Keratinocyte (primary cell): ENCODE results near the gene CCR5. TPM values are rescaled to one million over a fixed set of nuclear protein-coding genes. Genes with fewer than 3 reads are reported as not detected.
"Not testable (repeated sequence)": the region's sequence is repeated elsewhere in the genome, so short reads cannot be mapped to it uniquely, and the experiment has no call there.

Experiments used
- DNase-seq: peaks from one replicate; pipeline ENCODE4 v3.0.0-alpha.2; 2011; ENCODE audit warnings: low read depth, missing footprints, low spot score
- FAIRE-seq: peaks from 2 replicates; lab custom pipeline; 2011; peaks lifted over from hg19 to GRCh38; lab: Jason Lieb, UNC
- H2AFZ ChIP-seq: 2 replicates; pipeline ENCODE4 v1.6.0; 2012; ENCODE audit warnings: low read length, control low read depth, inconsistent platforms; ENCODE audit not compliant: control insufficient read depth
- H3K27ac ChIP-seq: 2 replicates; pipeline ENCODE4 v1.5.1; 2011; ENCODE audit warnings: low read length; ENCODE audit not compliant: control insufficient read depth, insufficient read depth
- H3K27me3 ChIP-seq: 3 replicates; pipeline ENCODE4 v1.6.0; 2011; ENCODE audit warnings: low read length; ENCODE audit not compliant: control insufficient read depth, insufficient read depth; ENCODE audit errors: extremely low read depth
- H3K36me3 ChIP-seq, 2 experiments: 2 replicates in 1 of 2; 3 replicates in 1 of 2; pipeline ENCODE4 v1.5.1; 2011; ENCODE audit warnings: low read length in 2 of 2, mild to moderate bottlenecking in 1 of 2; ENCODE audit not compliant: control insufficient read depth in 2 of 2, insufficient read depth in 2 of 2; ENCODE audit errors: extremely low read depth in 1 of 2
- H3K4me1 ChIP-seq: 3 replicates; pipeline ENCODE4 v1.5.1; 2011; ENCODE audit warnings: low read length; ENCODE audit not compliant: control insufficient read depth, insufficient read depth; ENCODE audit errors: extremely low read depth
- H3K4me2 ChIP-seq: 3 replicates; pipeline ENCODE4 v1.6.0; 2011; ENCODE audit warnings: low read depth, low read length; ENCODE audit not compliant: control insufficient read depth, insufficient read depth; ENCODE audit errors: extremely low read depth
- H3K4me3 ChIP-seq, 3 experiments: fragments of 200-600 bp in 1 of 3; sonication (generic) in 1 of 3; 2 replicates in 2 of 3; 3 replicates in 1 of 3; pipeline ENCODE4 v1.5.1; 2011 to 2016; ENCODE audit warnings: low read length in 3 of 3, mild to moderate bottlenecking in 3 of 3, control low read depth in 2 of 3, inconsistent platforms in 1 of 3, low read depth in 1 of 3, mixed read lengths in 1 of 3, mixed run types in 1 of 3, moderate library complexity in 1 of 3; ENCODE audit not compliant: control insufficient read depth in 2 of 3, insufficient read depth in 2 of 3; ENCODE audit errors: extremely low read depth in 1 of 3
- H3K79me2 ChIP-seq: 2 replicates; pipeline ENCODE4 v1.6.0; 2012; ENCODE audit warnings: low read length; ENCODE audit not compliant: control insufficient read depth, insufficient read depth
- H3K9ac ChIP-seq: 3 replicates; pipeline ENCODE4 v1.6.0; 2011; ENCODE audit warnings: low read length; ENCODE audit not compliant: control insufficient read depth, insufficient read depth; ENCODE audit errors: extremely low read depth
- H3K9me1 ChIP-seq: 3 replicates; pipeline ENCODE4 v1.6.0; 2011; ENCODE audit warnings: low read length; ENCODE audit not compliant: control insufficient read depth, insufficient read depth; ENCODE audit errors: extremely low read depth
- H3K9me3 ChIP-seq: 2 replicates; pipeline ENCODE4 v1.5.1; 2012; ENCODE audit warnings: low read depth, low read length; ENCODE audit not compliant: control insufficient read depth
- H4K20me1 ChIP-seq: 3 replicates; pipeline ENCODE4 v1.6.0; 2011; ENCODE audit warnings: low read length; ENCODE audit not compliant: control insufficient read depth, insufficient read depth; ENCODE audit errors: extremely low read depth
- EZH2 ChIP-seq: IDR thresholded peaks from one replicate; pipeline ENCODE4 v1.6.1; 2012; ENCODE audit warnings: inconsistent platforms, mild to moderate bottlenecking, low read length, moderate library complexity
- dilution Hi-C: fragments of 300-500 bp; cut with MboI; formaldehyde crosslinking; loops from one replicate; pipeline ENCODE4 v1.7.0; 2020; ENCODE audit warnings: low sequenced_read_pairs; ENCODE audit not compliant: extremely low pct_ligation_motif_present
- polyA plus RNA-seq, 5 experiments: library from polyadenylated mRNA; depleted of rRNA in 3 of 5; stranded (reverse) in 3 of 5; stranded (forward) in 1 of 5; unstranded in 1 of 5; fragments of >200 nt; gene quantifications; 1 replicate in 1 of 5; 2 replicates in 3 of 5; 3 replicates in 1 of 5; pipeline versions ENCODE4 v1.2.1 to v1.2.3, GENCODE V29; 2011 to 2012; ENCODE audit warnings: missing spikeins in 2 of 5, low read depth in 1 of 5, low replicate concordance in 1 of 5
- TF ChIP-seq, protein P1 (sequence below), 3 experiments: IDR thresholded peaks in 1 of 3; conservative IDR thresholded peaks in 1 of 3; optimal IDR thresholded peaks in 1 of 3; 2 replicates in 2 of 3; 3 replicates in 1 of 3; pipeline versions ENCODE3 to v1.5.1; 2011; ENCODE audit warnings: low read length in 3 of 3, mild to moderate bottlenecking in 3 of 3, moderate library complexity in 2 of 3, control low read depth in 1 of 3, inconsistent platforms in 1 of 3; ENCODE audit not compliant: insufficient read depth in 2 of 3; ENCODE audit errors: extremely low read depth in 1 of 3

The CCR5 gene
- polyA plus RNA-seq, 1 donor (not counting 4 experiments of a cell fraction or from before 2014, with no cell fraction given), result 0.14 TPM

DNA sequence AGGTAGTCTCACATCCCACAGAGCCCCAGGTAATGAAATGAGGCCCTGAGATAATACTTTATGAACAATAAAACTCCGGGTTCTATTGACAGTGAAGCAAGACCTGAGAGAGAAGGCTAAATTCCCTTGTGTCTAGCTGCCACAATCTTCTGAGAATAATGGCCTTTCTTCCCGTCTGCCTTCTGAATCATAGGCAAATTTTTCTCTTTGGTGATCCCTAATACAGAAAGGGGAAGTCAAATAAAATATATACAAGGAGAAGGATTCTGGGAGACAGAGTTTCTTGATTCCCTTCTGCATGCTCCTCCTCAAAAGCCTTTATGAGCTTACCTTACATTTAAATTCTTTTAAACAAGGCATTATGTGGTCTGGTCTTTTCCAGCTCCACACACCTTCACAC lies 46.7 kb upstream of the CCR5 start:
- no peak for FAIRE-seq
- Histone ChIP-seq H3K9ac (no peak overlapping the region), H3K79me2 (no peaks in the 10 kb centered on the region), H4K20me1 (no peaks in the 10 kb centered on the region), H3K9me3 (peaks cover 4% of the 10 kb centered on the region), H3K4me1 (no peaks in the 10 kb centered on the region), H3K27me3 (peaks cover 6% of the 10 kb centered on the region), H3K9me1 (no peaks in the 10 kb centered on the region), H2AFZ (no peak overlapping the region), H3K36me3 (no peaks in the 10 kb centered on the region), H3K4me3 (no peak overlapping the region), H3K4me2 (no peak overlapping the region), H3K27ac (no peak overlapping the region)
- DNase-seq, result no peak
- no peak for TF ChIP-seq EZH2
- TF ChIP-seq, protein P1, sequence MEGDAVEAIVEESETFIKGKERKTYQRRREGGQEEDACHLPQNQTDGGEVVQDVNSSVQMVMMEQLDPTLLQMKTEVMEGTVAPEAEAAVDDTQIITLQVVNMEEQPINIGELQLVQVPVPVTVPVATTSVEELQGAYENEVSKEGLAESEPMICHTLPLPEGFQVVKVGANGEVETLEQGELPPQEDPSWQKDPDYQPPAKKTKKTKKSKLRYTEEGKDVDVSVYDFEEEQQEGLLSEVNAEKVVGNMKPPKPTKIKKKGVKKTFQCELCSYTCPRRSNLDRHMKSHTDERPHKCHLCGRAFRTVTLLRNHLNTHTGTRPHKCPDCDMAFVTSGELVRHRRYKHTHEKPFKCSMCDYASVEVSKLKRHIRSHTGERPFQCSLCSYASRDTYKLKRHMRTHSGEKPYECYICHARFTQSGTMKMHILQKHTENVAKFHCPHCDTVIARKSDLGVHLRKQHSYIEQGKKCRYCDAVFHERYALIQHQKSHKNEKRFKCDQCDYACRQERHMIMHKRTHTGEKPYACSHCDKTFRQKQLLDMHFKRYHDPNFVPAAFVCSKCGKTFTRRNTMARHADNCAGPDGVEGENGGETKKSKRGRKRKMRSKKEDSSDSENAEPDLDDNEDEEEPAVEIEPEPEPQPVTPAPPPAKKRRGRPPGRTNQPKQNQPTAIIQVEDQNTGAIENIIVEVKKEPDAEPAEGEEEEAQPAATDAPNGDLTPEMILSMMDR (optimal IDR thresholded peaks at IDR 0.05 in 1 of 3, IDR thresholded peaks at IDR 0.05 in 1 of 3, conservative IDR thresholded peaks at IDR 0.05 in 1 of 3; ENCODE audit: extremely low read depth in 1 of 3, insufficient read depth in 2 of 3, low read length in 3 of 3), result no peak
- dilution Hi-C loops, result no loop called here

GRCh38 chr3:46325645-46326300 lies 45.0 kb upstream of the CCR5 start:
- Histone ChIP-seq H3K27ac (no peak overlapping the region), H3K36me3 (no peaks in the 10 kb centered on the region), H3K79me2 (no peaks in the 10 kb centered on the region), H3K9me3 (peaks cover 4% of the 10 kb centered on the region), H3K9me1 (no peaks in the 10 kb centered on the region), H3K4me2 (no peak overlapping the region), H3K9ac (no peak overlapping the region), H2AFZ (no peak overlapping the region), H3K4me1 (no peaks in the 10 kb centered on the region), H4K20me1 (no peaks in the 10 kb centered on the region), H3K4me3 (no peak overlapping the region), H3K27me3 (peaks cover 6% of the 10 kb centered on the region)
- DNase-seq (no peak), FAIRE-seq (no peak)
- dilution Hi-C loops, result no loop called here
- no peak for TF ChIP-seq EZH2
- TF ChIP-seq, protein P1 (optimal IDR thresholded peaks at IDR 0.05 in 1 of 3, IDR thresholded peaks at IDR 0.05 in 1 of 3, conservative IDR thresholded peaks at IDR 0.05 in 1 of 3; ENCODE audit: extremely low read depth in 1 of 3, insufficient read depth in 2 of 3, low read length in 3 of 3), result no peak

- H3K27ac ChIP-seq, H2AFZ ChIP-seq, H3K9me3 ChIP-seq, H3K9ac ChIP-seq, H3K36me3 ChIP-seq, H3K79me2 ChIP-seq, DNase-seq, dilution Hi-C loops, H3K4me3 ChIP-seq, H3K9me1 ChIP-seq, H3K4me2 ChIP-seq, FAIRE-seq, H3K27me3 ChIP-seq, H4K20me1 ChIP-seq: not testable (repeated sequence)
- peaks cover 12% of the 10 kb centered on the region for H3K4me1 ChIP-seq
Observed at GRCh38 chr3:46330676-46331075, 40.1 kb upstream of the CCR5 start.
